ENCODE data around the gene HIC1. TPM values are rescaled to one million over a fixed set of nuclear protein-coding genes. Genes with fewer than 3 reads are reported as not detected.

The HIC1 gene, protein sequence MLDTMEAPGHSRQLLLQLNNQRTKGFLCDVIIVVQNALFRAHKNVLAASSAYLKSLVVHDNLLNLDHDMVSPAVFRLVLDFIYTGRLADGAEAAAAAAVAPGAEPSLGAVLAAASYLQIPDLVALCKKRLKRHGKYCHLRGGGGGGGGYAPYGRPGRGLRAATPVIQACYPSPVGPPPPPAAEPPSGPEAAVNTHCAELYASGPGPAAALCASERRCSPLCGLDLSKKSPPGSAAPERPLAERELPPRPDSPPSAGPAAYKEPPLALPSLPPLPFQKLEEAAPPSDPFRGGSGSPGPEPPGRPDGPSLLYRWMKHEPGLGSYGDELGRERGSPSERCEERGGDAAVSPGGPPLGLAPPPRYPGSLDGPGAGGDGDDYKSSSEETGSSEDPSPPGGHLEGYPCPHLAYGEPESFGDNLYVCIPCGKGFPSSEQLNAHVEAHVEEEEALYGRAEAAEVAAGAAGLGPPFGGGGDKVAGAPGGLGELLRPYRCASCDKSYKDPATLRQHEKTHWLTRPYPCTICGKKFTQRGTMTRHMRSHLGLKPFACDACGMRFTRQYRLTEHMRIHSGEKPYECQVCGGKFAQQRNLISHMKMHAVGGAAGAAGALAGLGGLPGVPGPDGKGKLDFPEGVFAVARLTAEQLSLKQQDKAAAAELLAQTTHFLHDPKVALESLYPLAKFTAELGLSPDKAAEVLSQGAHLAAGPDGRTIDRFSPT
- 0.95 to 2.1 TPM (median 1.4 TPM) in 5 replicates for total RNA-seq (2022; extraction: Qiagen RNA extraction; ENCODE audit: low read depth)

DNA sequence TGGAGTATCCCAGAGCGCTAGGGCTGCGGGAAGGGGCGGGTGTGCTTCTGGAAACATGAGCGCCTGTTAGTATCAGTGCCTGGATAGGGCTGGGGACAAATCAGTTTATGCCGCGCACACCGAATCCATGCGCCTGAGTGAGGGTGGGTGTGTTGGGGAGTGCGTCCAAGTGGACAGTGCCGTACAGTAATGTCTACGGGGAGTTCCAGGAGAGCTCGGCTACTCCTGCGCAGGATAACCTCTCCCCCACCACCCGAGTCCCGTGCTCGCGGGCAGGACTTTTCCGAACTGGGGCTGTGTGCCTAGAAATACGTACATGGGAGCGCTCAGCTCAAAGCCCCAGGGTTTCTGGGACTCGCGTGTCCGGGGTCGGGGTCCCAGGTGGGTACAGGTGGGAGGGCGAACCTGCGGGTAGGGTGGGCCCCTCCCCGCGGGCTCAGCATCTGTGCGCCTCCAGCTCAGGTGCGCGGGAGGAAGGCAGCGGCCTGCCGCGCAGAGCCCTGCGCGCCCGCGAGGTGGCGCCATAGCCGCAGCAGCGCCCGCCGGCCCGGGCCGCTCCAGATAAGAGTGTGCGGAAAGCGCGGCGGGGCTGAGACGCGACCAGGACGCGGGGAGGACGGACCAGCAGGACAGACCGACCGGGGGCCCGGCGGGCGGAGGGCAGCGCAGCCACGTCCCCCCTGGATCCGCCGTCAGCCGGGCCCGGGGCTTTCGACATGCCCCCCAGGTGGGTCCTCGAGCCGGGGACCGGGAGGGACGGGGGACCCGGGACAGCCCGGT, at the start of gene HIC1:
Gene HIC1, plus strand, starts transcription at position 592 of the 780 bp plus-strand sequence. CDS start 1,588 bp downstream, outside the sequence.

DNA sequence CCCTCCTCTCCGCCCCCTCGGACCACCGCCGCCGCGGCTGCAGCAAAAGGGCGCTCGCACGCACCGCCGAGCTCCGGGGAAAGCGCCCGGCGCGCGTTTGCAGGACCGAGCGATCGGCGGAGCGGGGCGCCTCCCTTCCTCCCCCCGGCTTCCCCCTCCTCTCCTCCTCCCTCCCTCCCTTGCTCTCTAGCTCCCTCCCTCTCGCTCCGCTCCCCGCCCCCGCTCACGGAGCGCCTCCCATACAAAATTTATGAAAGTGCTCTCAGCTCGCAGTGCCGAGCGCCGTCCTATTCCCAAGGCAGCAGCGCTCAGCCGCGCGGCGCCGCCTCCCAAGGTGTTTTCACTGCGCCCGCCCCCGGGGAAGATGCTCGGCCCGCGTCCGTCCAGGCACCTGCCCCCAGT, 29.7 kb upstream of the HIC1 start, which contains the start of gene RTN4RL1:
Gene RTN4RL1, minus strand, starts transcription at position 115 of the 402 bp plus-strand sequence. CDS start 469 bp downstream, outside the sequence.

DNA sequence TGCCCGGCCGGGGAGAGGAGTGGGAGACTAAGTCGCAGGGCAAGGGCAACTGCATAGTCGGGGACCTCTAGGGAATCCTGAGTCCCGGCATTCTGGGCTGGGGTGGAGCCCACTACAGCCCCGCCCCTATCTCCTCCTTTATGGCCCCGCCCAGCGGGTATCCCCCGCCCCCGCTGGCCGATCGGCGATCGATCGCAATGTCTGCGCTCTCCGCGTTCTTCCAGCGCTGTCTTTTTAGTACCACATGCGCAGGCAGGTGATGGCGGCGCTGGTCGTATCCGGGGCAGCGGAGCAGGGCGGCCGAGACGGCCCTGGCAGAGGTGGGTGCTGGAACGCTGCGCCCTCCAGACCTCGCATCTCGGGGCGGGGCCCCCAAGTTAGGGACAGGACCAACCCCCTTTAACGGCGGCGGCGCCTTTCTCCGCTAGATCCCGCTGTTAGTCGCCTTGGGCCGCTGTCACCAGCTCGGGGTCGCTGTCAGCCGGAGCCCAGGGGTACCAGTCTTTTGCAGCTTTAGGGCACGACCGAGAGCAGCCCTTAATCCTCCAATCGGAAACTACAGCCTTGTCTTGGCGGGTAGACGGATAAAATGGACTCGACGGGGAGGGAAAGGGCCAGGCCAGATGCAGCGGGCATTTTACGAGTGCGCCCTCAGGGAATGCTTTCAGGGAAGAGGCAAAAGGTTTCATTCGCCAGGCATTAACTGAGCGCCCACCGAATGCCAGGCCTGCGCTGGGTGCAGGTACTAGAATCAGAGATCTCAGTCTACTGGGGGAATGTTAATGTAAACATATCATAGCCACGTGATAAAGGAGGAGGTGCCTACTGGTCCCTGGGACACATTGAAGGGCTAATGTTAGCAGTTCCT, 24.8 kb upstream of the HIC1 start, which contains the start of gene DPH1:
Gene DPH1, plus strand, starts transcription at position 243 of the 868 bp plus-strand sequence. Its CDS starts 17 bp downstream, at position 260.

DNA sequence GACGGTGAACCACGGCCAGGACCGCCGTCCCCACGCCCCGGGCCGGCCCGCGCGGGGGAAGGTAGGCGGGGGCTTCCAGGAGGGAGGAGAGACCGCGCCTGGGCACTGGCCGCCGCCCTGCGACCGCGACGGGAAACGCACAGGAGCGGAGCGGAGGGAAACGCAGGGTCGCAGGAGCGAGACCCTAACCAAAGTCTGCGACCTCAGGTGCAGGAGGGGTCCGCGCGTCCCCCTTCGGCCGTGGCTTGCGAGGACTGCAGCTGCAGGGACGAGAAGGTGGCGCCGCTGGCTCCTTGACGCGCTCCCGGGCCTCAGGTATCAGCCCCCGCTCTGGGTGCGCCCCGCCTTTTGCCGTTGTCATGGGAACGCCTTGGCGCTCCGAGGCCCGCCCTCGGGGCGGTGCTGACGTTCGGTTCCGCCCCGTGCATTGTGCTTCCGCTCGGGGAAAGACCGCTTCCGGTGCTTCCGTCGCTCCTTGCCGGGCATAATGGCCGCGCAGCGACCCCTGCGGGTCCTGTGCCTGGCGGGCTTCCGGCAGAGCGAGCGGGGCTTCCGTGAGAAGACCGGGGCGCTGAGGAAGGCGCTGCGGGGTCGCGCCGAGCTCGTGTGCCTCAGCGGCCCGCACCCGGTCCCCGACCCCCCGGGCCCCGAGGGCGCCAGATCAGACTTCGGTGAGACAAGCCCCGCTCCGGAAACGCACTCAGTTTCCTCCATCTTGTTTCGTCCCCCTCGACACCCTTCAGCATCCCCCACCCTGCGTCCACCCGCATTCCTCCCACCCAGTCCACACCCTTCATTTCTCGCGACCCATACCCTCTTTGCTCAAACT, 13.1 kb upstream of the HIC1 start, which contains the start of gene OVCA2:
Gene OVCA2, plus strand, starts transcription at position 462 of the 829 bp plus-strand sequence. Its CDS starts 26 bp downstream, at position 488.

Other genes starting within 250 kb of the HIC1 start
- 8.0 to 10.0 TPM (median 8.9 TPM) in 5 replicates for gene SMYD4, start 225.2 kb upstream of the HIC1 start, total RNA-seq (2022; extraction: Qiagen RNA extraction; ENCODE audit: low read depth)
- 60.2 to 87.1 TPM (median 81.8 TPM) in 5 replicates for gene RPA1, start 225.1 kb upstream of the HIC1 start, total RNA-seq (2022; extraction: Qiagen RNA extraction; ENCODE audit: low read depth)
- 9.6 to 11.9 TPM (median 11.1 TPM) in 5 replicates for gene RTN4RL1, start 29.8 kb upstream of the HIC1 start, total RNA-seq (2022; extraction: Qiagen RNA extraction; ENCODE audit: low read depth)
- gene DPH1, start 24.9 kb upstream of the HIC1 start, total RNA-seq (2022; extraction: Qiagen RNA extraction; ENCODE audit: low read depth), result 38.4 to 46.1 TPM (median 41.9 TPM) in 5 replicates
- gene OVCA2, start 13.1 kb upstream of the HIC1 start, total RNA-seq (2022; extraction: Qiagen RNA extraction; ENCODE audit: low read depth), result 63.4 to 83.5 TPM (median 77.3 TPM) in 5 replicates
- gene SMG6, start 248.7 kb downstream of the HIC1 start, total RNA-seq (2022; extraction: Qiagen RNA extraction; ENCODE audit: low read depth), result 20.5 to 23.9 TPM (median 22.2 TPM) in 5 replicates
- 6.1 to 10.1 TPM (median 7.6 TPM) in 5 replicates for gene SRR, start 248.8 kb downstream of the HIC1 start, total RNA-seq (2022; extraction: Qiagen RNA extraction; ENCODE audit: low read depth)